ENCODE measurements around the gene APH1A.

GRCh38 chr1:150281758-150282557, 13.1 kb upstream of the APH1A start, which contains the start of gene CIART:
- no peak for TF ChIP-seq KDM4B (IDR thresholded peaks at IDR 0.05; ENCODE audit: borderline replicate concordance in 2 of 2, low read depth in 1 of 2)
- TF ChIP-seq CTCF (IDR thresholded peaks at IDR 0.05 in 2 of 3, conservative IDR thresholded peaks at IDR 0.05 in 1 of 3; ENCODE audit: insufficient read depth in 2 of 3, low read depth in 1 of 3, low read length in 3 of 3): no peak
- TF ChIP-seq CHD4 (IDR thresholded peaks at IDR 0.05; ENCODE audit: insufficient read depth, insufficient replicate concordance, low read depth, low read length, poor library complexity, severe bottlenecking): no peak
- TF ChIP-seq JUN (IDR thresholded peaks at IDR 0.05; ENCODE audit: borderline replicate concordance, low read depth, low read length): no peak
- no peak for TF ChIP-seq JUN (CRISPR knock-in tag; IDR thresholded peaks at IDR 0.05; ENCODE audit: borderline replicate concordance)
- no peak for TF ChIP-seq ZNF280A (IDR thresholded peaks at IDR 0.05; ENCODE audit: low read depth, partially characterized antibody)
- TF ChIP-seq SRSF7 (optimal IDR thresholded peaks at IDR 0.05; ENCODE audit: low read depth, low read length): no peak
- TF ChIP-seq ZFP36 (IDR thresholded peaks at IDR 0.05; ENCODE audit: low read depth, low read length, partially characterized antibody): no peak
- TF ChIP-seq JUNB (CRISPR knock-in tag; conservative IDR thresholded peaks at IDR 0.05): no peak

All from K562 (cell line).